KMS-11 (cell line): ENCODE measurements around the gene GAB4.

Experiments
- H2AFZ ChIP-seq: fragments of 200-600 bp; sonication (generic); 2 replicates; pipeline ENCODE4 v1.6.1; 2016; ENCODE audit warnings: antibody characterized with exemption, mixed run types, low read depth
- H3K27ac ChIP-seq: fragments of 200-600 bp; sonication (generic); 2 replicates; pipeline ENCODE4 v1.6.1; 2016; ENCODE audit warnings: mild to moderate bottlenecking, mixed run types
- H3K27me3 ChIP-seq: fragments of 200-600 bp; sonication (generic); 2 replicates; pipeline ENCODE4 v1.6.1; 2017; ENCODE audit warnings: mild to moderate bottlenecking, low read depth, mixed run types, moderate library complexity; ENCODE audit not compliant: insufficient read depth
- H3K36me3 ChIP-seq: fragments of 200-600 bp; sonication (generic); 2 replicates; pipeline ENCODE4 v1.6.1; 2017; ENCODE audit warnings: mild to moderate bottlenecking, mixed run types; ENCODE audit not compliant: insufficient read depth
- H3K4me1 ChIP-seq: fragments of 200-600 bp; sonication (generic); 2 replicates; pipeline ENCODE4 v1.6.1; 2016; ENCODE audit warnings: mild to moderate bottlenecking, low read depth, mixed run types; ENCODE audit not compliant: poor library complexity, severe bottlenecking
- H3K4me2 ChIP-seq: fragments of 200-600 bp; sonication (generic); 2 replicates; pipeline ENCODE4 v1.7.0; 2016; ENCODE audit warnings: mild to moderate bottlenecking, mixed run types
- H3K4me3 ChIP-seq: fragments of 200-600 bp; sonication (generic); IDR thresholded peaks from 2 replicates; pipeline ENCODE4 v1.6.1; 2017; ENCODE audit warnings: low read depth, low read length, mixed read lengths; ENCODE audit not compliant: insufficient read depth
- H3K79me2 ChIP-seq: fragments of 200-600 bp; sonication (generic); 2 replicates; pipeline ENCODE4 v1.6.1; 2016; ENCODE audit warnings: low read depth, mixed run types; ENCODE audit not compliant: insufficient read depth
- H3K9ac ChIP-seq: fragments of 200-600 bp; sonication (generic); 2 replicates; pipeline ENCODE4 v1.6.1; 2016; ENCODE audit warnings: mild to moderate bottlenecking, mixed run types
- H4K20me1 ChIP-seq: fragments of 200-600 bp; sonication (generic); 2 replicates; pipeline ENCODE4 v1.6.1; 2016; ENCODE audit warnings: mild to moderate bottlenecking, mixed run types; ENCODE audit not compliant: insufficient read depth
- CTCF ChIP-seq: fragments of 200-600 bp; sonication (generic); conservative IDR thresholded peaks from 2 replicates; pipeline ENCODE4 v1.6.1; 2017; ENCODE audit warnings: low read depth, mild to moderate bottlenecking, antibody characterized with exemption, low read length, moderate library complexity, mixed read lengths

The GAB4 gene

GRCh38 chr22:16935209-16935608 lies 72.8 kb downstream of the GAB4 start:
- no peak overlapping the region for H3K9ac ChIP-seq
- H3K27me3 ChIP-seq = no peaks in the 10 kb centered on the region
- no peak overlapping the region for H2AFZ ChIP-seq
- no peaks in the 10 kb centered on the region for H4K20me1 ChIP-seq
- H3K79me2 ChIP-seq = no peaks in the 10 kb centered on the region
- no peak overlapping the region for H3K4me2 ChIP-seq
- no peaks in the 10 kb centered on the region for H3K4me1 ChIP-seq
- no peak overlapping the region for H3K4me3 ChIP-seq
- no peak overlapping the region for H3K27ac ChIP-seq
- TF ChIP-seq CTCF = no peak
- no peaks in the 10 kb centered on the region for H3K36me3 ChIP-seq

GRCh38 chr22:16933291-16934282 lies 74.4 kb downstream of the GAB4 start:
- Histone ChIP-seq H3K9ac (no peak overlapping the region), H3K27me3 (no peaks in the 10 kb centered on the region), H2AFZ (no peak overlapping the region), H3K4me3 (no peak overlapping the region), H3K4me1 (no peaks in the 10 kb centered on the region), H4K20me1 (no peaks in the 10 kb centered on the region), H3K27ac (no peak overlapping the region), H3K4me2 (no peak overlapping the region), H3K36me3 (no peaks in the 10 kb centered on the region), H3K79me2 (no peaks in the 10 kb centered on the region)
- no peak for TF ChIP-seq CTCF

- no peaks in the 10 kb centered on the region for H3K36me3 ChIP-seq
- no peak overlapping the region for H3K4me2 ChIP-seq
- no peaks in the 10 kb centered on the region for H4K20me1 ChIP-seq
- no peak for TF ChIP-seq CTCF
- no peaks in the 10 kb centered on the region for H3K4me1 ChIP-seq
- H2AFZ ChIP-seq = no peak overlapping the region
- H3K9ac ChIP-seq = no peak overlapping the region
- no peaks in the 10 kb centered on the region for H3K79me2 ChIP-seq
- H3K27ac ChIP-seq = no peak overlapping the region
- H3K4me3 ChIP-seq = no peak overlapping the region
- H3K27me3 ChIP-seq = no peaks in the 10 kb centered on the region
These were observed 75.4 kb downstream of the GAB4 start for GRCh38 chr22:16932577-16932976.

- H3K4me1 ChIP-seq = no peaks in the 10 kb centered on the region
- no peak for TF ChIP-seq CTCF
- no peaks in the 10 kb centered on the region for H3K36me3 ChIP-seq
- H4K20me1 ChIP-seq = no peaks in the 10 kb centered on the region
- H3K4me2 ChIP-seq = no peak overlapping the region
- no peak overlapping the region for H3K27ac ChIP-seq
- H3K4me3 ChIP-seq = no peak overlapping the region
- no peaks in the 10 kb centered on the region for H3K79me2 ChIP-seq
- no peaks in the 10 kb centered on the region for H3K27me3 ChIP-seq
- H3K9ac ChIP-seq = no peak overlapping the region
- H2AFZ ChIP-seq = no peak overlapping the region
These were observed 82.5 kb downstream of the GAB4 start for GRCh38 chr22:16925407-16925966.
